Liver (tissue), 9 donors: ENCODE results near the gene HNMT. TPM values are rescaled to one million over a fixed set of nuclear protein-coding genes. Genes with fewer than 3 reads are reported as not detected.
"Not testable (repeated sequence)": the region's sequence is repeated elsewhere in the genome, so short reads cannot be mapped to it uniquely, and the experiment has no call there.

Source experiments
- DNase-seq: peaks from one replicate; pipeline ENCODE4 v3.0.0-alpha.2; 2017; ENCODE audit warnings: low spot score
- H3K27ac ChIP-seq, 2 donors: one replicate each; pipeline ENCODE4 v1.7.0; 2013; ENCODE audit warnings: inconsistent platforms in 2 of 2, low read length in 2 of 2, control low read depth in 1 of 2, low read depth in 1 of 2, mild to moderate bottlenecking in 1 of 2
- H3K27me3 ChIP-seq, 4 donors: one replicate each; pipeline versions ENCODE4 v1.6.1 to v1.7.0; 2013; ENCODE audit warnings: low read length in 3 of 4, inconsistent platforms in 1 of 4, mild to moderate bottlenecking in 1 of 4, moderate library complexity in 1 of 4; ENCODE audit not compliant: control insufficient read depth in 4 of 4, insufficient read depth in 4 of 4
- H3K36me3 ChIP-seq, 4 donors: one replicate each; pipeline versions ENCODE4 v1.6.1 to v1.7.0; 2013; ENCODE audit warnings: low read length in 3 of 4, mild to moderate bottlenecking in 3 of 4, low read depth in 1 of 4, moderate library complexity in 1 of 4; ENCODE audit not compliant: control insufficient read depth in 4 of 4, insufficient read depth in 3 of 4
- H3K4me1 ChIP-seq, 4 donors: one replicate each; pipeline versions ENCODE4 v1.6.1 to v1.7.0; 2013; ENCODE audit warnings: low read length in 3 of 4, mild to moderate bottlenecking in 3 of 4, moderate library complexity in 1 of 4; ENCODE audit not compliant: control insufficient read depth in 4 of 4, insufficient read depth in 4 of 4
- H3K4me3 ChIP-seq, 3 donors: one replicate each; pipeline versions ENCODE4 v1.6.1 to v1.7.0; 2013; ENCODE audit warnings: low read length in 3 of 3, control low read depth in 1 of 3, low read depth in 1 of 3, mild to moderate bottlenecking in 1 of 3
- H3K9ac ChIP-seq, 2 donors: one replicate each; pipeline ENCODE4 v1.7.0; 2013; ENCODE audit warnings: low read length in 2 of 2, mild to moderate bottlenecking in 2 of 2, moderate library complexity in 2 of 2, control low read depth in 1 of 2, low read depth in 1 of 2
- H3K9me3 ChIP-seq, 4 donors: one replicate each; pipeline versions ENCODE4 v1.6.1 to v1.7.0; 2013; ENCODE audit warnings: low read length in 3 of 4; ENCODE audit not compliant: control insufficient read depth in 4 of 4
- ATF3 ChIP-seq: IDR thresholded peaks from 2 replicates; pipeline ENCODE4 v1.6.1; 2016; ENCODE audit warnings: antibody characterized with exemption
- CTCF ChIP-seq: fragments of 150-350 bp; IDR thresholded peaks from 2 replicates; pipeline ENCODE4 v1.5.1; 2017; ENCODE audit warnings: improper control_type of control experiment, low read depth, low read length; ENCODE audit not compliant: missing input control
- EGR1 ChIP-seq, 2 donors: IDR thresholded peaks; 2 replicates each; pipeline ENCODE4 v1.6.1; 2016 to 2018; ENCODE audit warnings: antibody characterized with exemption in 2 of 2, low read depth in 2 of 2
- FOXA1 ChIP-seq: IDR thresholded peaks from 2 replicates; pipeline ENCODE4 v1.6.1; 2016; ENCODE audit warnings: antibody characterized with exemption
- GABPA ChIP-seq, 2 donors: IDR thresholded peaks in 1 of 2; conservative IDR thresholded peaks in 1 of 2; 2 replicates each; pipeline ENCODE4 v1.6.1; 2016; ENCODE audit warnings: antibody characterized with exemption in 2 of 2, mild to moderate bottlenecking in 1 of 2, moderate library complexity in 1 of 2
- HNF4G ChIP-seq: IDR thresholded peaks from 2 replicates; pipeline ENCODE4 v1.6.1; 2016; ENCODE audit warnings: antibody characterized with exemption
- JUND ChIP-seq, 2 donors: IDR thresholded peaks; 2 replicates each; pipeline ENCODE4 v1.6.1; 2016; ENCODE audit warnings: antibody characterized with exemption in 2 of 2
- MAX ChIP-seq: IDR thresholded peaks from 2 replicates; pipeline ENCODE4 v1.6.1; 2016; ENCODE audit warnings: antibody characterized with exemption
- NR2F2 ChIP-seq: IDR thresholded peaks from 2 replicates; pipeline ENCODE4 v1.6.1; 2016; ENCODE audit warnings: antibody characterized with exemption
- RAD21 ChIP-seq, 2 donors: IDR thresholded peaks; 2 replicates each; pipeline ENCODE4 v1.6.1; 2016; ENCODE audit warnings: antibody characterized with exemption in 2 of 2, mild to moderate bottlenecking in 2 of 2
- REST ChIP-seq: IDR thresholded peaks from 2 replicates; pipeline ENCODE4 v1.6.1; 2016; ENCODE audit warnings: antibody characterized with exemption, mild to moderate bottlenecking
- RXRA ChIP-seq, 2 donors: IDR thresholded peaks; 2 replicates each; pipeline ENCODE4 v1.6.1; 2017 to 2018; ENCODE audit warnings: antibody characterized with exemption in 2 of 2, mild to moderate bottlenecking in 1 of 2
- YY1 ChIP-seq: IDR thresholded peaks from 2 replicates; pipeline ENCODE4 v1.6.1; 2016; ENCODE audit warnings: antibody characterized with exemption, mild to moderate bottlenecking
- ZBTB33 ChIP-seq: IDR thresholded peaks from 2 replicates; pipeline ENCODE4 v1.6.1; 2016; ENCODE audit warnings: antibody characterized with exemption
- WGBS: extraction: QIAGEN DNeasy Blood & Tissue Kit; methylation state at CpG from one replicate; pipeline ENCODE4 v1.1.7; 2013; 5-methylcytosine and 5-hydroxymethylcytosine counted together
- polyA plus RNA-seq, 2 donors: library from polyadenylated mRNA; stranded (reverse) in 1 of 2; unstranded in 1 of 2; fragments of 200-250 nt in 1 of 2; fragments of >200 nt in 1 of 2; fragmentation: Nextera tagmentation in 1 of 2; extraction: Ambion mirVana in 1 of 2; gene quantifications; one replicate each; pipeline versions ENCODE4 v1.2.1 to v1.2.3, GENCODE V29; 2013 to 2015
- total RNA-seq, 2 donors: library from RNA; depleted of rRNA; stranded (reverse); fragments of >200 nt; gene quantifications; one replicate each; pipeline ENCODE4 v1.2.3, GENCODE V29; 2014
- donor health status: healthy.
- donor health status: healthy.
- donor health status: healthy.
- donor health status: healthy.
- donor health status: healthy.

HNMT gene
- total and polyA plus RNA-seq, 4 donors = 44.4 to 103 (median 78.5) TPM

- Histone ChIP-seq H3K4me3 (no peak overlapping the region), H3K4me1 (peaks cover 12 to 45% (median 26%) of the 10 kb centered on the region in 4 donors), H3K36me3 (peaks cover 0 to 23% (median 9%) of the 10 kb centered on the region in 4 donors), H3K9ac (no peak overlapping the region), H3K27me3 (no peaks in the 10 kb centered on the region), H3K27ac (peak overlapping the region; percentile 65 to 72), H3K9me3 (no peaks in the 10 kb centered on the region)
- DNase-seq = no peak
- TF ChIP-seq EGR1 (IDR thresholded peaks at IDR 0.05; ENCODE audit: low read depth in 2 of 2) = no peak
- peak in 1 of 2 donors; percentile 52 for TF ChIP-seq JUND (IDR thresholded peaks at IDR 0.05)
- peak; percentile 57 for TF ChIP-seq NR2F2
- 39% methylated on average over 1 of the region's 1 CpG for WGBS
Measured at GRCh38 chr2:137969418-137969765, 5.1 kb downstream of the HNMT start.

- WGBS = over 99% methylated on average over 1 of the region's 1 CpG
- H3K27me3 ChIP-seq = no peaks in the 10 kb centered on the region
- peak overlapping the region; percentile 1 to 65 for H3K27ac ChIP-seq
- no peak overlapping the region for H3K4me3 ChIP-seq
- DNase-seq = no peak
- H3K36me3 ChIP-seq = peaks cover 0 to 25% (median 9%) of the 10 kb centered on the region in 4 donors
- TF ChIP-seq HNF4G (no peak), RXRA (IDR thresholded peaks at IDR 0.05) (no peak), CTCF (no peak), JUND (IDR thresholded peaks at IDR 0.05) (no peak), ZBTB33 (no peak), MAX (no peak), GABPA (IDR thresholded peaks at IDR 0.05 in 1 of 2, conservative IDR thresholded peaks at IDR 0.05 in 1 of 2) (no peak), FOXA1 (no peak), ATF3 (no peak), REST (no peak), YY1 (no peak), RAD21 (IDR thresholded peaks at IDR 0.05) (no peak)
- peaks cover 12 to 48% (median 31%) of the 10 kb centered on the region in 4 donors for H3K4me1 ChIP-seq
- H3K9me3 ChIP-seq = no peaks in the 10 kb centered on the region
- peak overlapping the region in 1 of 2 donors; percentile 6 for H3K9ac ChIP-seq
Measured at GRCh38 chr2:137969876-137970275, 5.6 kb downstream of the HNMT start.

GRCh38 chr2:137971259-137971658 lies 7.0 kb downstream of the HNMT start:
- not testable (repeated sequence) for DNase-seq, H3K9me3 ChIP-seq, H3K4me3 ChIP-seq, H3K27ac ChIP-seq, H3K27me3 ChIP-seq, H3K9ac ChIP-seq
- peaks cover 14 to 61% (median 35%) of the 10 kb centered on the region in 4 donors for H3K4me1 ChIP-seq
- H3K36me3 ChIP-seq = peaks cover 0 to 27% (median 9%) of the 10 kb centered on the region in 4 donors
- WGBS = 95% methylated on average over 3 of the region's 3 CpGs
